Liver (tissue), 9 donors: ENCODE measurements around the gene NR1D2. TPM values are rescaled to one million over a fixed set of nuclear protein-coding genes. Genes with fewer than 3 reads are reported as not detected.

ENCODE experiments used
- DNase-seq: peaks from one replicate; pipeline ENCODE4 v3.0.0-alpha.2; 2017; ENCODE audit warnings: low spot score
- H3K27ac ChIP-seq, 2 donors: one replicate each; pipeline ENCODE4 v1.7.0; 2013; ENCODE audit warnings: inconsistent platforms in 2 of 2, low read length in 2 of 2, control low read depth in 1 of 2, low read depth in 1 of 2, mild to moderate bottlenecking in 1 of 2
- H3K27me3 ChIP-seq, 4 donors: one replicate each; pipeline versions ENCODE4 v1.6.1 to v1.7.0; 2013; ENCODE audit warnings: low read length in 3 of 4, inconsistent platforms in 1 of 4, mild to moderate bottlenecking in 1 of 4, moderate library complexity in 1 of 4; ENCODE audit not compliant: control insufficient read depth in 4 of 4, insufficient read depth in 4 of 4
- H3K36me3 ChIP-seq, 4 donors: one replicate each; pipeline versions ENCODE4 v1.6.1 to v1.7.0; 2013; ENCODE audit warnings: low read length in 3 of 4, mild to moderate bottlenecking in 3 of 4, low read depth in 1 of 4, moderate library complexity in 1 of 4; ENCODE audit not compliant: control insufficient read depth in 4 of 4, insufficient read depth in 3 of 4
- H3K4me1 ChIP-seq, 4 donors: one replicate each; pipeline versions ENCODE4 v1.6.1 to v1.7.0; 2013; ENCODE audit warnings: low read length in 3 of 4, mild to moderate bottlenecking in 3 of 4, moderate library complexity in 1 of 4; ENCODE audit not compliant: control insufficient read depth in 4 of 4, insufficient read depth in 4 of 4
- H3K4me3 ChIP-seq, 3 donors: one replicate each; pipeline versions ENCODE4 v1.6.1 to v1.7.0; 2013; ENCODE audit warnings: low read length in 3 of 3, control low read depth in 1 of 3, low read depth in 1 of 3, mild to moderate bottlenecking in 1 of 3
- H3K9ac ChIP-seq, 2 donors: one replicate each; pipeline ENCODE4 v1.7.0; 2013; ENCODE audit warnings: low read length in 2 of 2, mild to moderate bottlenecking in 2 of 2, moderate library complexity in 2 of 2, control low read depth in 1 of 2, low read depth in 1 of 2
- H3K9me3 ChIP-seq, 4 donors: one replicate each; pipeline versions ENCODE4 v1.6.1 to v1.7.0; 2013; ENCODE audit warnings: low read length in 3 of 4; ENCODE audit not compliant: control insufficient read depth in 4 of 4
- EGR1 ChIP-seq, 2 donors: IDR thresholded peaks; 2 replicates each; pipeline ENCODE4 v1.6.1; 2016 to 2018; ENCODE audit warnings: antibody characterized with exemption in 2 of 2, low read depth in 2 of 2
- FOXA1 ChIP-seq: IDR thresholded peaks from 2 replicates; pipeline ENCODE4 v1.6.1; 2016; ENCODE audit warnings: antibody characterized with exemption
- FOXA2 ChIP-seq: IDR thresholded peaks from 2 replicates; pipeline ENCODE4 v1.6.1; 2016; ENCODE audit warnings: antibody characterized with exemption
- GABPA ChIP-seq, 2 donors: IDR thresholded peaks in 1 of 2; conservative IDR thresholded peaks in 1 of 2; 2 replicates each; pipeline ENCODE4 v1.6.1; 2016; ENCODE audit warnings: antibody characterized with exemption in 2 of 2, mild to moderate bottlenecking in 1 of 2, moderate library complexity in 1 of 2
- HNF4A ChIP-seq, 2 donors: conservative IDR thresholded peaks; 2 replicates each; pipeline ENCODE4 v1.6.1; 2016; ENCODE audit warnings: antibody characterized with exemption in 2 of 2, mild to moderate bottlenecking in 2 of 2
- HNF4G ChIP-seq: IDR thresholded peaks from 2 replicates; pipeline ENCODE4 v1.6.1; 2016; ENCODE audit warnings: antibody characterized with exemption
- JUND ChIP-seq, 2 donors: IDR thresholded peaks; 2 replicates each; pipeline ENCODE4 v1.6.1; 2016; ENCODE audit warnings: antibody characterized with exemption in 2 of 2
- NR2F2 ChIP-seq: IDR thresholded peaks from 2 replicates; pipeline ENCODE4 v1.6.1; 2016; ENCODE audit warnings: antibody characterized with exemption
- RAD21 ChIP-seq, 2 donors: IDR thresholded peaks; 2 replicates each; pipeline ENCODE4 v1.6.1; 2016; ENCODE audit warnings: antibody characterized with exemption in 2 of 2, mild to moderate bottlenecking in 2 of 2
- RXRA ChIP-seq, 2 donors: IDR thresholded peaks; 2 replicates each; pipeline ENCODE4 v1.6.1; 2017 to 2018; ENCODE audit warnings: antibody characterized with exemption in 2 of 2, mild to moderate bottlenecking in 1 of 2
- SP1 ChIP-seq: IDR thresholded peaks from 2 replicates; pipeline ENCODE4 v1.6.1; 2018; ENCODE audit warnings: antibody characterized with exemption, mild to moderate bottlenecking
- TAF1 ChIP-seq: conservative IDR thresholded peaks from 2 replicates; pipeline ENCODE4 v1.6.1; 2016; ENCODE audit warnings: antibody characterized with exemption, mild to moderate bottlenecking
- YY1 ChIP-seq: IDR thresholded peaks from 2 replicates; pipeline ENCODE4 v1.6.1; 2016; ENCODE audit warnings: antibody characterized with exemption, mild to moderate bottlenecking
- WGBS: extraction: QIAGEN DNeasy Blood & Tissue Kit; methylation state at CpG from one replicate; pipeline ENCODE4 v1.1.7; 2013; 5-methylcytosine and 5-hydroxymethylcytosine counted together
- polyA plus RNA-seq, 2 donors: library from polyadenylated mRNA; stranded (reverse) in 1 of 2; unstranded in 1 of 2; fragments of 200-250 nt in 1 of 2; fragments of >200 nt in 1 of 2; fragmentation: Nextera tagmentation in 1 of 2; extraction: Ambion mirVana in 1 of 2; gene quantifications; one replicate each; pipeline versions ENCODE4 v1.2.1 to v1.2.3, GENCODE V29; 2013 to 2015
- total RNA-seq, 2 donors: library from RNA; depleted of rRNA; stranded (reverse); fragments of >200 nt; gene quantifications; one replicate each; pipeline ENCODE4 v1.2.3, GENCODE V29; 2014
- TF ChIP-seq, protein P1 (sequence below): IDR thresholded peaks from 2 replicates; pipeline ENCODE4 v1.6.1; 2016; ENCODE audit warnings: antibody characterized with exemption
- TF ChIP-seq, protein P2 (sequence below): IDR thresholded peaks from 2 replicates; pipeline ENCODE4 v1.6.1; 2016; ENCODE audit warnings: antibody characterized with exemption
- TF ChIP-seq, protein P3 (sequence below): fragments of 150-350 bp; IDR thresholded peaks from 2 replicates; pipeline ENCODE4 v1.5.1; 2017; ENCODE audit warnings: improper control_type of control experiment, low read depth, low read length; ENCODE audit not compliant: missing input control
- TF ChIP-seq, protein P4 (sequence below): IDR thresholded peaks from 2 replicates; pipeline ENCODE4 v1.6.1; 2016; ENCODE audit warnings: antibody characterized with exemption
- TF ChIP-seq, protein P5 (sequence below): IDR thresholded peaks from 2 replicates; pipeline ENCODE4 v1.6.1; 2016; ENCODE audit warnings: antibody characterized with exemption, mild to moderate bottlenecking
- donor health status: healthy.
- donor health status: healthy.
- donor health status: healthy.
- donor health status: healthy.
- donor health status: healthy.

Gene NR1D2
- total and polyA plus RNA-seq, 4 donors = 7.3 to 25.5 (median 9.2) TPM

DNA sequence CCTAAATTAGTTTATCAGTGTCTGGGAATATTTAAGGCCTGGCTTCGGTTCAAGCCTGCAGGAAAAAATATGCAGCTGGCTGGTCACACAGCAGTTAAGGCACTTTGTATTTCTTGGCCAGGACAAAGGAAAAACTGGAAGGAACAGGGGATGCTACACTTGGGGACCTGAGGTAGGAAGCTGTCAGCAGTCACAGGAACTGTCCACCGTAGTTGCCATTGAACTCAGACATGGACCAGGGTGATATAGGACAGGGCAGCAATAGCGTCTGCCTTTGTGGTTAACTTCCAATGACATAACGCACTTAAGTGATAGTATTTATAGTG lies 49.1 kb downstream of the NR1D2 start (continued):
- TF ChIP-seq, protein P1, sequence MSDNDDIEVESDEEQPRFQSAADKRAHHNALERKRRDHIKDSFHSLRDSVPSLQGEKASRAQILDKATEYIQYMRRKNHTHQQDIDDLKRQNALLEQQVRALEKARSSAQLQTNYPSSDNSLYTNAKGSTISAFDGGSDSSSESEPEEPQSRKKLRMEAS = no peak
- no peak for TF ChIP-seq HNF4A (conservative IDR thresholded peaks at IDR 0.05)
- TF ChIP-seq HNF4G = no peak
- TF ChIP-seq SP1 = no peak
- no peak for TF ChIP-seq RAD21 (IDR thresholded peaks at IDR 0.05)
- TF ChIP-seq, protein P2, sequence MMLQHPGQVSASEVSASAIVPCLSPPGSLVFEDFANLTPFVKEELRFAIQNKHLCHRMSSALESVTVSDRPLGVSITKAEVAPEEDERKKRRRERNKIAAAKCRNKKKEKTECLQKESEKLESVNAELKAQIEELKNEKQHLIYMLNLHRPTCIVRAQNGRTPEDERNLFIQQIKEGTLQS = no peak
- TF ChIP-seq, protein P3, sequence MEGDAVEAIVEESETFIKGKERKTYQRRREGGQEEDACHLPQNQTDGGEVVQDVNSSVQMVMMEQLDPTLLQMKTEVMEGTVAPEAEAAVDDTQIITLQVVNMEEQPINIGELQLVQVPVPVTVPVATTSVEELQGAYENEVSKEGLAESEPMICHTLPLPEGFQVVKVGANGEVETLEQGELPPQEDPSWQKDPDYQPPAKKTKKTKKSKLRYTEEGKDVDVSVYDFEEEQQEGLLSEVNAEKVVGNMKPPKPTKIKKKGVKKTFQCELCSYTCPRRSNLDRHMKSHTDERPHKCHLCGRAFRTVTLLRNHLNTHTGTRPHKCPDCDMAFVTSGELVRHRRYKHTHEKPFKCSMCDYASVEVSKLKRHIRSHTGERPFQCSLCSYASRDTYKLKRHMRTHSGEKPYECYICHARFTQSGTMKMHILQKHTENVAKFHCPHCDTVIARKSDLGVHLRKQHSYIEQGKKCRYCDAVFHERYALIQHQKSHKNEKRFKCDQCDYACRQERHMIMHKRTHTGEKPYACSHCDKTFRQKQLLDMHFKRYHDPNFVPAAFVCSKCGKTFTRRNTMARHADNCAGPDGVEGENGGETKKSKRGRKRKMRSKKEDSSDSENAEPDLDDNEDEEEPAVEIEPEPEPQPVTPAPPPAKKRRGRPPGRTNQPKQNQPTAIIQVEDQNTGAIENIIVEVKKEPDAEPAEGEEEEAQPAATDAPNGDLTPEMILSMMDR = no peak
- no peak for TF ChIP-seq FOXA2

DNA sequence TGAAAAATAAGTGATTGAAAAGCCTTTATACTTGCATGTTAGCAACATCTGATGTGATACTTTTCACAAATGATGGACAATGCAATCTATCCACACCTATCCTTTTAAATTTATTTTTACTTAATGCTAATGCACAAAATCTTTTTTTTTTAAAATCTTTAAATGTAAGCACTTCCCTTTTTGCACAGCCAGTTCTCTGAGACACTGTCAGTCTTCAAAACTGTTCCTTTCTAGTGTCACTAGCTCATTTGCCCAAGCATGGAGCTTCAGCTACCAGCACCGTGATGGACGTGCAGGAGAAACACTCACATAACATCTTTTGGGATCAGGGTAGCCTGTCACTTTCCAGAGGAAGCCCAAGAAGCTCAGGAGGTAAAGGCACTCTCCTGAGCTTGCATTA lies 50.1 kb downstream of the NR1D2 start:
- TF ChIP-seq, protein P3 = no peak
- TF ChIP-seq EGR1 (IDR thresholded peaks at IDR 0.05; ENCODE audit: low read depth in 2 of 2) (no peak), JUND (IDR thresholded peaks at IDR 0.05) (no peak), HNF4G (no peak), FOXA1 (no peak), TAF1 (no peak), FOXA2 (no peak), SP1 (no peak), YY1 (no peak), NR2F2 (no peak), RXRA (IDR thresholded peaks at IDR 0.05) (no peak), GABPA (IDR thresholded peaks at IDR 0.05 in 1 of 2, conservative IDR thresholded peaks at IDR 0.05 in 1 of 2) (no peak), RAD21 (IDR thresholded peaks at IDR 0.05) (no peak)
- TF ChIP-seq, protein P1 = no peak
- TF ChIP-seq, protein P4, sequence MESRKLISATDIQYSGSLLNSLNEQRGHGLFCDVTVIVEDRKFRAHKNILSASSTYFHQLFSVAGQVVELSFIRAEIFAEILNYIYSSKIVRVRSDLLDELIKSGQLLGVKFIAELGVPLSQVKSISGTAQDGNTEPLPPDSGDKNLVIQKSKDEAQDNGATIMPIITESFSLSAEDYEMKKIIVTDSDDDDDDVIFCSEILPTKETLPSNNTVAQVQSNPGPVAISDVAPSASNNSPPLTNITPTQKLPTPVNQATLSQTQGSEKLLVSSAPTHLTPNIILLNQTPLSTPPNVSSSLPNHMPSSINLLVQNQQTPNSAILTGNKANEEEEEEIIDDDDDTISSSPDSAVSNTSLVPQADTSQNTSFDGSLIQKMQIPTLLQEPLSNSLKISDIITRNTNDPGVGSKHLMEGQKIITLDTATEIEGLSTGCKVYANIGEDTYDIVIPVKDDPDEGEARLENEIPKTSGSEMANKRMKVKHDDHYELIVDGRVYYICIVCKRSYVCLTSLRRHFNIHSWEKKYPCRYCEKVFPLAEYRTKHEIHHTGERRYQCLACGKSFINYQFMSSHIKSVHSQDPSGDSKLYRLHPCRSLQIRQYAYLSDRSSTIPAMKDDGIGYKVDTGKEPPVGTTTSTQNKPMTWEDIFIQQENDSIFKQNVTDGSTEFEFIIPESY = no peak
- TF ChIP-seq, protein P5, sequence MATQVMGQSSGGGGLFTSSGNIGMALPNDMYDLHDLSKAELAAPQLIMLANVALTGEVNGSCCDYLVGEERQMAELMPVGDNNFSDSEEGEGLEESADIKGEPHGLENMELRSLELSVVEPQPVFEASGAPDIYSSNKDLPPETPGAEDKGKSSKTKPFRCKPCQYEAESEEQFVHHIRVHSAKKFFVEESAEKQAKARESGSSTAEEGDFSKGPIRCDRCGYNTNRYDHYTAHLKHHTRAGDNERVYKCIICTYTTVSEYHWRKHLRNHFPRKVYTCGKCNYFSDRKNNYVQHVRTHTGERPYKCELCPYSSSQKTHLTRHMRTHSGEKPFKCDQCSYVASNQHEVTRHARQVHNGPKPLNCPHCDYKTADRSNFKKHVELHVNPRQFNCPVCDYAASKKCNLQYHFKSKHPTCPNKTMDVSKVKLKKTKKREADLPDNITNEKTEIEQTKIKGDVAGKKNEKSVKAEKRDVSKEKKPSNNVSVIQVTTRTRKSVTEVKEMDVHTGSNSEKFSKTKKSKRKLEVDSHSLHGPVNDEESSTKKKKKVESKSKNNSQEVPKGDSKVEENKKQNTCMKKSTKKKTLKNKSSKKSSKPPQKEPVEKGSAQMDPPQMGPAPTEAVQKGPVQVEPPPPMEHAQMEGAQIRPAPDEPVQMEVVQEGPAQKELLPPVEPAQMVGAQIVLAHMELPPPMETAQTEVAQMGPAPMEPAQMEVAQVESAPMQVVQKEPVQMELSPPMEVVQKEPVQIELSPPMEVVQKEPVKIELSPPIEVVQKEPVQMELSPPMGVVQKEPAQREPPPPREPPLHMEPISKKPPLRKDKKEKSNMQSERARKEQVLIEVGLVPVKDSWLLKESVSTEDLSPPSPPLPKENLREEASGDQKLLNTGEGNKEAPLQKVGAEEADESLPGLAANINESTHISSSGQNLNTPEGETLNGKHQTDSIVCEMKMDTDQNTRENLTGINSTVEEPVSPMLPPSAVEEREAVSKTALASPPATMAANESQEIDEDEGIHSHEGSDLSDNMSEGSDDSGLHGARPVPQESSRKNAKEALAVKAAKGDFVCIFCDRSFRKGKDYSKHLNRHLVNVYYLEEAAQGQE = no peak
- H3K4me3 ChIP-seq = no peak overlapping the region
- H3K36me3 ChIP-seq = no peaks in the 10 kb centered on the region
- DNase-seq = no peak
- no peak overlapping the region for H3K9ac ChIP-seq
- WGBS = 84% methylated on average over 2 of the region's 2 CpGs
- no peaks in the 10 kb centered on the region for H3K4me1 ChIP-seq
- no peaks in the 10 kb centered on the region for H3K9me3 ChIP-seq
- H3K27ac ChIP-seq = no peak overlapping the region
- no peaks in the 10 kb centered on the region for H3K27me3 ChIP-seq
